Activated CD4-positive, alpha-beta T cell treated with anti-CD3 and anti-CD28 coated beads, Interleukin-2, amount 10 ng/mL, durations not matched to agents 7 days and 5 days (primary cell): ENCODE data around the gene USP49. TPM values are rescaled to one million over a fixed set of nuclear protein-coding genes. Genes with fewer than 3 reads are reported as not detected.
"Not testable (repeated sequence)": the region's sequence is repeated elsewhere in the genome, so short reads cannot be mapped to it uniquely, and the experiment has no call there.

Experiments
- CTCF ChIA-PET: fragments of 350-600 bp; sonication (Branson Sonifier 250); formaldehyde crosslinking; loops from one replicate; lab custom pipeline; 2021; ENCODE audit warnings: antibody characterized with exemption; lab: Charles Lee
- POLR2A ChIA-PET: fragments of 350-600 bp; sonication (Branson Sonifier 250); formaldehyde crosslinking; loops from one replicate; lab custom pipeline; 2021; ENCODE audit warnings: antibody characterized with exemption; lab: Charles Lee
- DNase-seq: peaks from one replicate; pipeline ENCODE4 v3.0.0-alpha.2; 2020
- H3K27ac Mint-ChIP-seq: one replicate; pipeline ENCODE4 v1.8.0; 2021; ENCODE audit warnings: mild to moderate bottlenecking, moderate library complexity, mixed read lengths
- H3K27me3 Mint-ChIP-seq: one replicate; pipeline ENCODE4 v1.8.0; 2021; ENCODE audit warnings: mixed read lengths
- H3K36me3 Mint-ChIP-seq: one replicate; pipeline ENCODE4 v1.8.0; 2021; ENCODE audit warnings: low read depth, mixed read lengths
- H3K4me1 Mint-ChIP-seq: one replicate; pipeline ENCODE4 v1.8.0; 2021; ENCODE audit warnings: mixed read lengths
- H3K4me3 Mint-ChIP-seq: one replicate; pipeline ENCODE4 v1.8.0; 2021; ENCODE audit warnings: mild to moderate bottlenecking, moderate library complexity, mixed read lengths
- H3K9me3 Mint-ChIP-seq: one replicate; pipeline ENCODE4 v1.8.0; 2021; ENCODE audit warnings: mixed read lengths
- total RNA-seq, 2 experiments: library from RNA; stranded (reverse); gene quantifications; one replicate each; pipeline ENCODE4 v1.2.3, GENCODE V29; 2021

The USP49 gene
- total RNA-seq, result 1 to 10 TPM; 6.3 to 7.0 TPM

DNA sequence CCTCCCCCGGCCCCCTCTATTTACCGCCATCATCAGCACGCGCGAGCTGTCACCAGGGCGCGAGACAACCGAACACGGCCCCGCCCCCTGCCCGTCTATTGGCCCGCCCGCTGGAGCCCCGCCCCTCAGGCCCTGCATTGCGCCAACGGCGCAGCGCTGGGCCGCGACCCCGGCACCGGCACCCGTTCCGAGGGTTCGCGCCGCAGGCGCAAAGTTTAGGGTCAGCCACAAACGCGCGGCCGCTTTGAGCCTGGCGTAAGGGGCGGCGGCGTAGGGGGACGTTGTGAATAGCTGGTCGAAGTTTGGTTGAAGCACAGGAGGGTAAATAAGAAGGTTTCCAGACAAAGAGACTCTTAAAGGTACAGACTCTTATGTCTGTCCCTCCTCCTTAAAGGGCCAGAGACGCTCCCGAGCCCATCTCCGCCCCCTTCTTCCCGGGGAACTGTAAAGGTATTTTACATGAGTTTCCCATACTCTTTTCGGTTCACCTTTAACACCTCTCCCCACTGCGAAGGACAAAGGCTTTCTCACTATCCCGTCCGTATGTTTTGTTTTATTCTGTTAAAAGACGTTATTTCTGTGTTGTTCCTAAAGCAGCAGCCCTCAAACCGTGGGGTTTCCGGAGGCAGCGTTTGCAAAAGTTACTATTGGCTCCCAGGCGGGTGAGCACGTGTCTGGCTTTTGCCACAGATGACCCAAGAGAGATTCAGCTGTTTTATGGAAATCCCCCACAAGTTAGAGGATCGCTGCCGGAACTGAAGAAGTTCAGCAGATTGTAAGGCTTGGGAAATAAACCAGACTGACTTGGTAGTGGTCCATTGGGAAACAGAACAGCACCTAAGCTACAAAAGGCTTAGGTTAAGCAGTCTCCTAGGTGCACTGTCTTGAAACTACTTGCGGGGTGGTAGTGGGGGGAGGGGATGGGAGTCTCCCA lies at the start of gene USP49:
Gene USP49 (minus strand): TSS at position 76 of the 934 bp plus-strand sequence. CDS start 88,392 bp downstream, outside the sequence.
- ChIA-PET POLR2A (interaction anchor here (0.6 to 1.3 kb wide), 2 partner anchors 146 to 256 kb away, joined by 3 read pairs; no protein-coding TSS in a partner anchor), CTCF (interaction anchor here (0.9 to 4.2 kb wide), 8 partner anchors 9 to 148 kb away, joined by 3 to 17 read pairs (median 6); partner anchors contain the start of genes BYSL, MED20 and TOMM6)
- Mint-ChIP-seq H3K27ac (peak within 1 kb of the TSS; percentile 82), H3K9me3 (no peaks in the 10 kb centered on the region), H3K4me1 (peaks cover 16% of the 10 kb centered on the region), H3K4me3 (no peak within 1 kb of the TSS), H3K27me3 (no peaks in the 10 kb centered on the region), H3K36me3 (no peaks in the 10 kb centered on the region)
- DNase-seq, result peak; percentile 92

DNA sequence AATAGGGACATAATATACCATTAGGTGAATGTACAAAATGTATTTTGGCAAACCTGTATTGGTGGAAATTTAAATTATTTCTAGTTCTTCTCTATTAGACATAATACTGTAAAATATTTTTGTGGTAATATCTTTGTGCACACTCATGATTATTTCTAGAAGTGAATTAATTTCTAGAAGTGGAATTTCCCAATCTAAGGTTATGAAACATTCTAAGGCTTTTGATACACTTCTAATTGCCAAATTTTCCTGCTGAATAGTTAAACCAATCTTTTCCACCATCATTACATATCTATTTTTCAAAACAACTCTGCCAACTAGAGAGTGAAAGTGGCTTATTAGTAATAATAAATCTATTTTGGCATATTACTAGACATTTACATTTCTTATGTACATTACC lies 48.3 kb upstream of the USP49 start:
- no peak overlapping the region for H3K4me3 Mint-ChIP-seq
- H3K9me3 Mint-ChIP-seq, result no peaks in the 10 kb centered on the region
- POLR2A ChIA-PET, result no interaction called here
- no peak overlapping the region for H3K27ac Mint-ChIP-seq
- H3K36me3 Mint-ChIP-seq, result peaks cover 37% of the 10 kb centered on the region
- no peak for DNase-seq
- H3K4me1 Mint-ChIP-seq, result peaks cover 41% of the 10 kb centered on the region
- CTCF ChIA-PET, result interaction anchor here (1.2 to 25.3 kb wide), 5 partner anchors 8 to 156 kb away, joined by 3 to 412 read pairs (median 5); partner anchors contain the start of genes TAF8 and TOMM6
- H3K27me3 Mint-ChIP-seq, result no peaks in the 10 kb centered on the region

DNA sequence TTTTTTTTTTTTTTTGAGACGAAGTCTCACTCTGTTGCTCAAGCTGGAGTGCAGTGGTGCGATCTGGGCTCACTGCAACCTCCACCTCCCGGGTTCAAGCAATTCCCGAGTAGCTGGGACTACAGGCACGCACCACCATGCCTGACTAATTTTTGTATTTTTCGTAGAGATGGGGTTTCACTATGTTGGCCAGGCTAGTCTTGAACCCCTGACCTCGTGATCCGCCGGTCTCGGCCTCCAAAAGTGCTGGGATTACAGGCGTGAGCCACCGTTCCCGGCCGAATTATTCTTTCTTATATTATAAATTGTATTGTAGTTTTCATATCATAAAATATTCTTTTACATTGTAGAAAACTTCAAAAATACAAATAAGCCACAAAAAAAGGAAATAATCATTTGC lies 47.7 kb upstream of the USP49 start:
- H3K4me3 Mint-ChIP-seq, result peak overlapping the region; percentile 81
- DNase-seq, H3K27me3 Mint-ChIP-seq, H3K9me3 Mint-ChIP-seq, POLR2A ChIA-PET: not testable (repeated sequence)
- H3K36me3 Mint-ChIP-seq, result peaks cover 40% of the 10 kb centered on the region
- H3K4me1 Mint-ChIP-seq, result peaks cover 44% of the 10 kb centered on the region
- CTCF ChIA-PET, result interaction anchor here (1.2 to 25.3 kb wide), 6 partner anchors 9 to 155 kb away, joined by 3 to 412 read pairs (median 4); partner anchors contain the start of genes BYSL, MED20, TAF8 and TOMM6
- H3K27ac Mint-ChIP-seq, result peak overlapping the region; percentile 87

DNA sequence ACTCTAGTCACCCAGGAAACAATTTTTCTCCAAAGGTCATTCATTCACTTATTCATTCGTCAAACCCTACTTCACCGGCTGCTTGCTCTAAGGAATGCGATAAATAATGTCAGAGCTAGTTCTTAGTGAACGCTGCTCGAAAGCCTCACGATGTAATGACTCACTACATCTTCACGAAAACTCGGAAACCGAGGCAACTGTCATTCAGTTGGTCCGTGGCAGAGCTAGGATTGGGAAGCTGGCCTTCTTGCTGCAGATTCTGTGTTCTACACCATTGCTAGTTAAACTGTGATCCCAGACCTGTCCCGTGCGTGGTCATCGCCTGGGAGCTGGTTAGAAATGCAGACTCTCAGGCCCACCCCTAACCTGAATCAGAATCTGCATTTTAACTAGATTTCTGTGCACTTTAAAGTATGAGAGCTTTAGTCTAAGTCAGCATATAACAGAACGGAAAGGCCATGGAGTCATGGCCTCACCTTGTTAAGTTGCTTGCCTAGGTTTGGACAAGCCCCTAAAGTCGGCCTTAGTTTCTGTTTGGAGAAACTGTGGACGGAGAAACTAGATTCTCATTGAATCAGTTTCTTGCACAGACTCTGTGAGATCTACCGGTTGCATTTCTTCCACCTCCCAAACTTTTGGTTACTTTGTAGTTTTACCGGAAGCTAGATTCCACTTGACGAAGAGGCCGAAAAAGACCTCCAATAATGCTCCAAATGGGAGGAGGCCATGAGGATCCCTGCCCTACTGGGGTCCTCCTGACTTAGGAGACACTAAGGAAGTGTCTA lies 47.1 kb upstream of the USP49 start:
- H3K4me3 Mint-ChIP-seq, result peak overlapping the region; percentile 81
- peaks cover 40% of the 10 kb centered on the region for H3K36me3 Mint-ChIP-seq
- no peaks in the 10 kb centered on the region for H3K27me3 Mint-ChIP-seq
- CTCF ChIA-PET, result interaction anchor here (0.7 to 25.3 kb wide), 8 partner anchors 10 to 155 kb away, joined by 3 to 412 read pairs (median 4); partner anchors contain the start of genes BYSL, MED20, TAF8 and TOMM6
- POLR2A ChIA-PET, result interaction anchor here (1.0 to 1.1 kb wide), 2 partner anchors 68 to 98 kb away, joined by 3 to 4 read pairs; no protein-coding TSS in a partner anchor
- no peaks in the 10 kb centered on the region for H3K9me3 Mint-ChIP-seq
- H3K27ac Mint-ChIP-seq, result peak overlapping the region; percentile 87
- peaks cover 44% of the 10 kb centered on the region for H3K4me1 Mint-ChIP-seq
- no peak for DNase-seq

DNA sequence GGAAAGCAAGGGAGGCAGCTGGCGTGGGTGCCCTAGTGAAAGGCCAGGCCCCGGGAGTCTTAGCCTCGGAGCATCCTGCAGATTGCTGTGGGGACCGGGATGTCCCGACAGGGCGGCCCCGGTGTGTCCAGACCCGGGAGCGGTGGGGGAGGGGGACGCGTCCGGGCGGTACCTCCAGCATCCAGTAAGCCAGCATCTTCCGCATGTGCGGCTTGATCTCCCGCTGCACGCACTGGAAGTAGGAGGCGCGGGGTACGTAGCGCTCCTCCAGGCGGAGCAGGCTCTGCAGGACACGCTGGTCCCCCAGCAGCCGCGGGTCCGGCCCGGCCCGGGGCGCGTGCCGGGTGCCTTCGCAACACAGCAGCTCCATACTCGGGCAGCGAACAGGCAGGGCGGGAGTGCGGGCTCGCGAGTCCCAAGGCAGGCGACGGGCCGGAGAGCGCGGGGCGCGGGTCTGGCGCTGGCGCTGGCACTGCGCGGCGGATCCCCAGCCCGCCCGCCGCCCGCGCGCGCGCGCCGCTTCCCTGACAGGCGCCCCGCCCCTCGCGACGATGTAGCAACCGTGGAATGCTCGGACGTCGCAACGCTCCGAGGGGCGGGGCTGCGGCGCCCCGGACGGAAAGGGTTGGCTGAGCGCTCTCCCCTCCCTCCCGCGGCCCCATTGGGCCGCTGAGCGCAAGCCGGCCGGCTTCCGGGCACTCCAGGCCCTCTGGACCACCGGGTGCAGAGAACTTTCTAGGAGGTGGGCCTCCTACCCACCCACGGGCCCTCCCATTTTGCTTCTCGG lies 46.3 kb upstream of the USP49 start, which contains the start of gene CCND3:
Gene CCND3 (minus strand): TSS at position 529 of the 787 bp plus-strand sequence. CDS start 159 bp downstream, at position 370.
- POLR2A ChIA-PET, result interaction anchor here (1.0 to 1.1 kb wide), 2 partner anchors 69 to 98 kb away, joined by 3 to 4 read pairs; no protein-coding TSS in a partner anchor
- H3K4me3 Mint-ChIP-seq, result peak within 1 kb of the TSS; percentile 100
- H3K4me1 Mint-ChIP-seq, result peaks cover 51% of the 10 kb centered on the region
- CTCF ChIA-PET, result interaction anchor here (0.9 to 25.3 kb wide), 6 partner anchors 8 to 154 kb away, joined by 3 to 412 read pairs (median 6); partner anchors contain the start of genes BYSL, MED20, TAF8 and TOMM6
- peak; percentile 92 for DNase-seq
- H3K27ac Mint-ChIP-seq, result peak within 1 kb of the TSS; percentile 97
- no peaks in the 10 kb centered on the region for H3K9me3 Mint-ChIP-seq
- no peaks in the 10 kb centered on the region for H3K27me3 Mint-ChIP-seq
- peaks cover 45% of the 10 kb centered on the region for H3K36me3 Mint-ChIP-seq

DNA sequence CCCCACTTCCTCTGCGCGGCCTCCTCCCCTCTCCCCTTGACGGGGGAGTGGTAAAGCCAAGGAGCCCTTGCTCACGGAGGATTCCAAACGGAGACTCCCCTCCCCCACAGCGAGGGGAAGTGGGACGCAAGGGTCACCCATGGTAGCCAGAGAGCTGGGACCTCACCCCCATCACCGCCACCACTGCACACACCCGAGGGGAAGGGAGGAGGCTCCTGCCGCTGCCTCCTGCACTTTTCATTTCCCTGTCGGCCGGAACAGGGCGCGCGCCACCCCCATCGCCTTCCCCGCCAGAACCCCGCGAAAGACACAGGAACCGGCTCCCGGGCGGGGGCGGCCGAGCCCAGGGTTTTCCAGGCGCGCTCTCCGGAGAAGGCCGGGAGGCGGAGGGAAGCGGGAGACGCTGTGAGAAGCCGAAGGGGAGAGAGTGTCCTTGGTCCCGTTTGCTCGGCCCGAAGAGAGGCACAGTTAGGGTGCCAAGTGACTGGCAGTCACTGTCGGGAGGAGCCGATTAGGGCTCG lies 45.6 kb upstream of the USP49 start:
- no peaks in the 10 kb centered on the region for H3K9me3 Mint-ChIP-seq
- ChIA-PET POLR2A (interaction anchor here (0.6 to 6.0 kb wide), 4 partner anchors 7 to 104 kb away, joined by 3 to 54 read pairs (median 3); no protein-coding TSS in a partner anchor), CTCF (interaction anchor here (0.7 to 25.3 kb wide), 7 partner anchors 8 to 105 kb away, joined by 3 to 412 read pairs (median 7); partner anchors contain the start of genes BYSL, MED20 and TAF8)
- peak overlapping the region; percentile 100 for H3K4me3 Mint-ChIP-seq
- H3K36me3 Mint-ChIP-seq, result peaks cover 51% of the 10 kb centered on the region
- H3K4me1 Mint-ChIP-seq, result peaks cover 55% of the 10 kb centered on the region
- no peaks in the 10 kb centered on the region for H3K27me3 Mint-ChIP-seq
- peak; percentile 77 for DNase-seq
- H3K27ac Mint-ChIP-seq, result peak overlapping the region; percentile 97

DNA sequence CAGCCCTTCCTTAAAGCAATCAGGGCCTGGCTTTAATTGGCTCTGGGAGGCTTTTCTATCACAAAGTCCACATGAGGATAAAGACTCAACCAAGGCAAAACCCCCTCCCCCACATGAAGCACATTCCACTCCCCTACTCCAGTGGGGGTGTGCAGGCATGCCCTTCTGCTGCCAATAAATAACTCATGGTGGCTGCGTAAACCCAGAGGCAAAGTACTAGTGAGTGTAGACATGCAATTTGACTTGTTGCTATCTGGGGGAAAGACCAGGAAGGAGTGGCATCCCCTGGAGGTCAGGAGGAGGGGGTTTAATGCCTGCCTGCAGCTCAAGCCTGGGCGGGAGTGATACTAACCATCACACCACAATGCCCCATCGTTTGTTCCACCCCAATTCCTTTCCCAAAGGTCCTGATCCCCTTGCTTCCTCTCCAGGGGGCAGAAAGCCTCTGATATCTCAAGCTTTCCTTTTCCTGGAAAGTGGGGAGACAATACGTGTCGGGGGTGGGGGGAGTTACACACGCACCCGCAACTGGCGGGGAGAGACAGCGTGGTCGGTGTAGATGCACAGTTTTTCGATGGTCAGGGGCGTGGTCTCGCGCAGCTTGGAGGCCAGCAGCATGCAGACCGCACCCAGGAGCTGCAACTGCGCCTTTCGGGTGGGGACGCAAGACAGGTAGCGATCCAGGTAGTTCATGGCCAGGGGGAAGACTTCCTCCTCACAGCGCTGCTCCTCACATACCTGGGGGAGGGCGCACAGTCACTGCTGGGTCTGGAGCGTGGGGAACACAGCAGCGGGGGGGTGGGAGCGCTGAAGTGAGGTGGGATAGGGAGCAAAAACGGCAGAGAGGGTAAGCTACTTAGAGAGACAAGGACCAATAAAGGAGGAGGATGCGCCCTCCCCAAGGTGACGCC lies 44.9 kb upstream of the USP49 start:
- peak overlapping the region; percentile 100 for H3K4me3 Mint-ChIP-seq
- no peaks in the 10 kb centered on the region for H3K27me3 Mint-ChIP-seq
- peak overlapping the region; percentile 97 for H3K27ac Mint-ChIP-seq
- CTCF ChIA-PET, result interaction anchor here (0.7 to 25.3 kb wide), 11 partner anchors 9 to 153 kb away, joined by 3 to 412 read pairs (median 4); partner anchors contain the start of genes BYSL, MED20, TAF8 and TOMM6
- POLR2A ChIA-PET, result interaction anchor here (0.6 to 6.0 kb wide), 7 partner anchors 8 to 105 kb away, joined by 3 to 54 read pairs (median 3); partner anchors contain the start of genes BYSL and MED20
- DNase-seq, result peak; percentile 63
- H3K36me3 Mint-ChIP-seq, result peaks cover 53% of the 10 kb centered on the region
- H3K4me1 Mint-ChIP-seq, result peaks cover 59% of the 10 kb centered on the region
- H3K9me3 Mint-ChIP-seq, result no peaks in the 10 kb centered on the region

DNA sequence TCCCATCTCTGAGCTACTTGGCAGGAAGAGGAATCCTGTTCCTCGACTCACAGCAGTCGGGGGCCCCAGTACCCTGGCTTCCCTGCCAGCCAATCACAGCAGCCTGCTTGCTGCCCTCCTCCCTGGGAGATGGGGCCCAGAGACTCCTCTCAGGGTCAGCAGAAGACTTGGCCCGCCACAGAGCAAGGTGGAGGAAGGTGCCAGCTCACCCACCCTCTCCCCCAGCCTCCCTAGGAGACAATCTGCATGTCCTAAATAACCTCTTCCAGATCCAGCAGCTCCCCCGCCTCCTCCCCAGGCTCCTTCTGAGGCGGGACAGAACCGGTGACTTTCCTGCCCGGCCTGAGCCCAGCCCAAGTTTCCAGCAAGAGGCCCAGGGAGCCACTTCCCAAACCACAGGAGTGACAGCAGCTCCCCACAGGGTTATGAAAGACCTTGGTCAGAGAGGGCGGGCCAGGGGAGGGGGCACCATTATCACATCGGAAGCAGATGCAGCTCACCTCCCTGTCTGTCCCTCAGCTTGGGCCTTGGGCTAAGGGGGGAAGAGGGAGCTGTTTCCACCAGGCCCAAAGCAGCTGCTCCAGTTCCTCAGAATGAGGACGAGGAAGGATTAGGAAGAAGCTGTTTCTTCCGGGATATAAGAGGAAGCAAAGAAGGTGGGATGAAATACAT lies 44.1 kb upstream of the USP49 start:
- peak overlapping the region; percentile 100 for H3K4me3 Mint-ChIP-seq
- POLR2A ChIA-PET, result interaction anchor here (0.6 to 6.0 kb wide), 6 partner anchors 18 to 105 kb away, joined by 3 to 54 read pairs (median 3); partner anchors contain the start of genes BYSL and MED20
- CTCF ChIA-PET, result interaction anchor here (0.6 to 25.3 kb wide), 17 partner anchors 10 to 152 kb away, joined by 3 to 412 read pairs (median 4); partner anchors contain the start of genes BYSL, MED20, TAF8 and TOMM6

DNA sequence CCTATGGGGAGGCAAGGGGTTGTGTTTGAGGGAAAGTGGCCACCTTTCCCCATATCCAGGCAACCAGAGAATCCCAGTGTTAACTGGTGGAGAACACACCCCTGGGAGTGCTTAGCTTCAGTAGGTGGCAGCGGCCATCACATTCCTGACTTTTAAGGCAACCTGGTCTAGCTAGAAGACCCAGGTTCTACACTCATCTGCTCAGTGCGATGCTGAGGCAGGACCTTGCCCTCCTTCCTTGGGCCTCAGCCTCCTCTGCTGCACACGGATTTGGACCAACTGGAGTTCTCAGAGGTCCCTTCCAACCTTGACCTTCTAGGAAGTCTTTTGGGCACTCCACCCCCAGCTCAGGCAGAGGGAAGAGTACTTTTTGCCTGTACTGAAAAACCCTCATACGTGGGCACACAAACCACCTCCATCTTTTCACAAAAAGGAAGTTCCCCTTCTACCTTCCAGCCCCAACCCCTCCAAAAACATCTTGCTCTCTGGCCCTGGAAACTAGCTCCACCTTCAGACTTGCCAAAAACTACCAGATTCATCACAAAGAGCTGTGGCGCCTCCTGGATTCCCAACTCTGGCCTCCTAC lies 43.5 kb upstream of the USP49 start:
- Mint-ChIP-seq H3K36me3 (peaks cover 63% of the 10 kb centered on the region), H3K4me1 (peaks cover 62% of the 10 kb centered on the region), H3K27me3 (no peaks in the 10 kb centered on the region), H3K4me3 (peak overlapping the region; percentile 100), H3K9me3 (no peaks in the 10 kb centered on the region), H3K27ac (peak overlapping the region; percentile 97)
- no peak for DNase-seq
- ChIA-PET POLR2A (interaction anchor here (0.5 to 6.0 kb wide), 6 partner anchors 10 to 106 kb away, joined by 3 to 54 read pairs (median 3); partner anchors contain the start of genes BYSL and MED20), CTCF (interaction anchor here (0.6 to 25.3 kb wide), 13 partner anchors 13 to 152 kb away, joined by 3 to 412 read pairs (median 5); partner anchors contain the start of genes BYSL, MED20, TAF8 and TOMM6)

More for the DNA sequence above, 44.1 kb upstream of the USP49 start:
- H3K27ac Mint-ChIP-seq, result peak overlapping the region; percentile 97
- peaks cover 61% of the 10 kb centered on the region for H3K36me3 Mint-ChIP-seq
- peak; percentile 44 for DNase-seq
- no peaks in the 10 kb centered on the region for H3K9me3 Mint-ChIP-seq
- H3K27me3 Mint-ChIP-seq, result no peaks in the 10 kb centered on the region
- H3K4me1 Mint-ChIP-seq, result peaks cover 61% of the 10 kb centered on the region
